Tibial nerve (tissue), 4 donors: ENCODE measurements around the gene DIP2C. TPM values are rescaled to one million over a fixed set of nuclear protein-coding genes. Genes with fewer than 3 reads are reported as not detected.

Experiments
- DNase-seq, 2 donors: peaks; one replicate each; pipeline ENCODE4 v3.0.0-alpha.2; 2019; ENCODE audit warnings: low spot score in 2 of 2
- H3K27ac ChIP-seq, 4 donors: fragments of 200-600 bp; sonication (generic) in 3 of 4; one replicate each; pipeline ENCODE4 v1.5.1; 2017 to 2019; ENCODE audit warnings: mild to moderate bottlenecking in 1 of 4
- H3K27me3 ChIP-seq, 2 donors: fragments of 200-600 bp; sonication (generic) in 1 of 2; one replicate each; pipeline versions ENCODE4 v1.5.1 to v1.6.0; 2017 to 2019
- H3K36me3 ChIP-seq, 3 donors: fragments of 200-600 bp; sonication (generic); one replicate each; pipeline ENCODE4 v1.5.1; 2018 to 2019
- H3K4me1 ChIP-seq, 4 donors: fragments of 200-600 bp; sonication (generic) in 3 of 4; one replicate each; pipeline ENCODE4 v1.5.1; 2017 to 2019
- H3K4me3 ChIP-seq, 4 donors: fragments of 200-600 bp; sonication (generic) in 3 of 4; one replicate each; pipeline ENCODE4 v1.5.1; 2017 to 2019; ENCODE audit warnings: mild to moderate bottlenecking in 1 of 4, moderate library complexity in 1 of 4
- H3K9me3 ChIP-seq, 4 donors: fragments of 200-600 bp; sonication (generic) in 3 of 4; one replicate each; pipeline ENCODE4 v1.5.1; 2017 to 2019
- CTCF ChIP-seq, 5 experiments: fragments of 200-600 bp in 3 of 5; fragments of 450-650 bp in 2 of 5; sonication (generic) in 3 of 5; IDR thresholded peaks; one replicate each; pipeline ENCODE4 v1.5.1; 2016 to 2019; ENCODE audit warnings: antibody characterized with exemption in 5 of 5, mild to moderate bottlenecking in 3 of 5, moderate library complexity in 2 of 5
- EP300 ChIP-seq, 2 donors: sonication (generic); formaldehyde crosslinking; IDR thresholded peaks; one replicate each; pipeline ENCODE4 v1.6.1; 2017; ENCODE audit warnings: antibody characterized with exemption in 2 of 2, mild to moderate bottlenecking in 1 of 2
- POLR2A ChIP-seq, 2 donors: fragments of 450-650 bp; IDR thresholded peaks; one replicate each; pipeline ENCODE4 v1.6.1; 2017; ENCODE audit warnings: antibody characterized with exemption in 2 of 2, mild to moderate bottlenecking in 2 of 2, moderate library complexity in 2 of 2
- WGBS, 2 donors: methylation state at CpG; one replicate each; pipeline ENCODE4 v1.1.5; 2018; 5-methylcytosine and 5-hydroxymethylcytosine counted together
- total RNA-seq, 4 donors: library from RNA; depleted of rRNA; stranded (reverse); fragments of >200 nt; gene quantifications; one replicate each; pipeline ENCODE4 v1.1.0, GENCODE V29; 2016

The DIP2C gene
- total RNA-seq, 4 donors from 2014 or later: 31.4 to 46.5 (median 36.0) TPM

- Histone ChIP-seq H3K9me3 (no peaks in the 10 kb centered on the region), H3K36me3 (peaks cover 0 to 82% (median 5%) of the 10 kb centered on the region in 3 donors), H3K27me3 (no peaks in the 10 kb centered on the region), H3K4me1 (peaks cover 0 to 7% (median 0%) of the 10 kb centered on the region in 4 donors), H3K4me3 (no peak overlapping the region), H3K27ac (peak overlapping the region in 1 of 4 donors; percentile 22)
- TF ChIP-seq EP300 (IDR thresholded peaks at IDR 0.05): no peak
- TF ChIP-seq POLR2A (IDR thresholded peaks at IDR 0.05): no peak
- no peak for TF ChIP-seq CTCF (IDR thresholded peaks at IDR 0.05)
- DNase-seq: no peak
- 42 to 60% methylated on average over 6 of the region's 6 CpGs for WGBS, 2 donors
Measured at GRCh38 chr10:241451-241850, 448.0 kb downstream of the DIP2C start.

DNA sequence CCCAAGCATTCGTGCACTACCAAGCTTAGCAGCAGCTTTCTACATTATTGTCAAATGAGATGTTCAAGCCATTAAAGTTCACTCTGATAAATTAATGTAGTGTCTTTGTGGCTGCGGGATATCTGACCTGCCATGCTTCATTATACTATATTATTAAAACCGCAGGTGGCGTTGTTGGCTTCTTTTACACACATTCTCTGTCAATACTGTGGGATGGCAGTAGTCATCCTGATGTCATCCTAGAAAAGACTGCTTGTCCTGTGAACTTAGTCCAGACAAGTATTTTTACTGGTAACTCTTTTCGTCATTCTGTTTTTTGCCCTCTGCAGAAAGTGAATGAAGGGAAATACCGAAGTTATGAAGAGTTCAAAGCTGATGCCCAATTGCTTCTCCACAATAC is 450.4 kb downstream of the DIP2C start:
- 93 to 94% methylated on average over 6 of the region's 6 CpGs for whole genome bisulfite sequencing, 2 donors
- H3K27me3 ChIP-seq: no peaks in the 10 kb centered on the region
- no peak overlapping the region for H3K27ac ChIP-seq
- peaks cover 0 to 7% (median 0%) of the 10 kb centered on the region in 4 donors for H3K4me1 ChIP-seq
- DNase-seq: no peak
- H3K4me3 ChIP-seq: no peak overlapping the region
- H3K36me3 ChIP-seq: peaks cover 0 to 66% (median 0%) of the 10 kb centered on the region in 3 donors
- H3K9me3 ChIP-seq: no peaks in the 10 kb centered on the region
- TF ChIP-seq CTCF (IDR thresholded peaks at IDR 0.05): no peak
- TF ChIP-seq EP300 (IDR thresholded peaks at IDR 0.05): no peak
- TF ChIP-seq POLR2A (IDR thresholded peaks at IDR 0.05): no peak

GRCh38 chr10:235915-236314 is 453.6 kb downstream of the DIP2C start:
- no peaks in the 10 kb centered on the region for H3K27me3 ChIP-seq
- WGBS, 2 donors: 72 to 73% methylated on average over 3 of the region's 3 CpGs
- DNase-seq: no peak

DNA sequence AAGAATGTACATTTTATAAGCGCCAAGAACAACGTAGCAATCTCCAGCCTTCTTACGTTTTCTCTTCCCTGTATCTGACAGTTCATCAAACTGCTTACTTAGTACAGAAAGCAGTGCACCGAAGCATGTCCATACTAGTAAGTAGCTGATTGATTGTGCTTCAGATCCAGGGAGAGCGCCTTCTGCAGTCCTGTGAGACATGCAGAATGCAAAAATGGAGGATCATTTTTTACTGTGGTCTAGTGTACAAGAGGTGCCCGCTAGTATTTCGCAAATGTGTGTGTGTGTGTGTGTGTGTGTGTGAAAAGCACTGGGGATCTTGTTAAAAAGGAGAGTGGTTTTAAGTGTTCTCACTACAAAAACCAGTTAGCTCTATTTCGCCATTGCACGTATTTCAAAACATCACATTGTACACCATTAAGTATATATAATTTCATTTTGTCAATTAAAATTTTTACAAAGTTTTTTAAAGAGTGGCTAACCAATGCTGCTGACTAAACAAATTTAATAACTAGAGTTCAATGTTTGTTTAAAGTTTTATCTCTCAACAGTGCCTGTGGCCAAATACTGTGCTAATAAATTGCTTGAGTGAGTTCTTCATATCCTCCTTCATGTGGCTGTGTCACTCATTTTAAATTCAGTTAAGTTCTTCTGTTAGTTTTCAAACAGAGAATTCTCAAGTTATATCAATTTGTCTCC is 454.6 kb downstream of the DIP2C start:
- TF ChIP-seq EP300 (IDR thresholded peaks at IDR 0.05) (no peak), POLR2A (IDR thresholded peaks at IDR 0.05) (no peak), CTCF (IDR thresholded peaks at IDR 0.05) (no peak)
- Histone ChIP-seq H3K27me3 (no peaks in the 10 kb centered on the region), H3K9me3 (no peaks in the 10 kb centered on the region), H3K4me3 (no peak overlapping the region), H3K4me1 (no peaks in the 10 kb centered on the region), H3K36me3 (peaks cover 0 to 31% (median 0%) of the 10 kb centered on the region in 3 donors), H3K27ac (no peak overlapping the region)
- 86 to 90% methylated on average over 9 of the region's 9 CpGs for WGBS, 2 donors
- DNase-seq: no peak

More at GRCh38 chr10:235915-236314, 453.6 kb downstream of the DIP2C start:
- no peak for TF ChIP-seq POLR2A (IDR thresholded peaks at IDR 0.05)
- no peak for TF ChIP-seq EP300 (IDR thresholded peaks at IDR 0.05)
- TF ChIP-seq CTCF (IDR thresholded peaks at IDR 0.05): no peak
- Histone ChIP-seq H3K27ac (no peak overlapping the region), H3K4me3 (no peak overlapping the region), H3K9me3 (no peaks in the 10 kb centered on the region), H3K4me1 (no peaks in the 10 kb centered on the region), H3K36me3 (peaks cover 0 to 40% (median 0%) of the 10 kb centered on the region in 3 donors)

DNA sequence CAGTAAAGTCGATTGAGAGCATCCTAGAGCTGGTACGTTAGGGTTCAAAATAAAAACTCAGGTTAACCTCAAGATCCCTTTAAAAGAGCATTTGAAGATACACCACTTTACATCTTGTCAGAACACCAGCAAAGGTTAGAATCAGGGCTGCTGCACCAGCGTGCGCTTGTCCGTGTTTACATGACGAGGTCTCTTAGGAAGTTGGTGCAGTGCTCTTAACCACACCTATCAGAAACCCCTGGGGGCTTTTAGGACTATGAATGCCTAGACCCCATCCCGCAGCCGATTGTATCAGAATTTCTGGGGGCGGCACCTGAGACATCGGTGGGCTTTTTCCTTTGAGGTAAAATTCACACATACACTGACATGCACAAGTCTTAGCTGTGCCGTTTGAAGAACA is 456.6 kb downstream of the DIP2C start:
- H3K27me3 ChIP-seq: no peaks in the 10 kb centered on the region
- no peak for DNase-seq
- 80 to 89% methylated on average over 11 of the region's 11 CpGs for WGBS, 2 donors
- H3K36me3 ChIP-seq: peaks cover 0 to 12% (median 0%) of the 10 kb centered on the region in 3 donors
- no peaks in the 10 kb centered on the region for H3K9me3 ChIP-seq
- H3K27ac ChIP-seq: no peak overlapping the region
- no peak overlapping the region for H3K4me3 ChIP-seq
- TF ChIP-seq EP300 (IDR thresholded peaks at IDR 0.05) (no peak), CTCF (IDR thresholded peaks at IDR 0.05) (no peak)
- no peaks in the 10 kb centered on the region for H3K4me1 ChIP-seq
